Measurements from ENCODE around the gene PLA2G6.

GRCh38 chr22:38081941-38082828, 99.4 kb downstream of the PLA2G6 start:
- TF ChIP-seq, protein P1, sequence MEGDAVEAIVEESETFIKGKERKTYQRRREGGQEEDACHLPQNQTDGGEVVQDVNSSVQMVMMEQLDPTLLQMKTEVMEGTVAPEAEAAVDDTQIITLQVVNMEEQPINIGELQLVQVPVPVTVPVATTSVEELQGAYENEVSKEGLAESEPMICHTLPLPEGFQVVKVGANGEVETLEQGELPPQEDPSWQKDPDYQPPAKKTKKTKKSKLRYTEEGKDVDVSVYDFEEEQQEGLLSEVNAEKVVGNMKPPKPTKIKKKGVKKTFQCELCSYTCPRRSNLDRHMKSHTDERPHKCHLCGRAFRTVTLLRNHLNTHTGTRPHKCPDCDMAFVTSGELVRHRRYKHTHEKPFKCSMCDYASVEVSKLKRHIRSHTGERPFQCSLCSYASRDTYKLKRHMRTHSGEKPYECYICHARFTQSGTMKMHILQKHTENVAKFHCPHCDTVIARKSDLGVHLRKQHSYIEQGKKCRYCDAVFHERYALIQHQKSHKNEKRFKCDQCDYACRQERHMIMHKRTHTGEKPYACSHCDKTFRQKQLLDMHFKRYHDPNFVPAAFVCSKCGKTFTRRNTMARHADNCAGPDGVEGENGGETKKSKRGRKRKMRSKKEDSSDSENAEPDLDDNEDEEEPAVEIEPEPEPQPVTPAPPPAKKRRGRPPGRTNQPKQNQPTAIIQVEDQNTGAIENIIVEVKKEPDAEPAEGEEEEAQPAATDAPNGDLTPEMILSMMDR (IDR thresholded peaks at IDR 0.05): no peak
- TF ChIP-seq POLR2A (IDR thresholded peaks at IDR 0.05): no peak
